IPS-NIHi7 (cell line): Measurements from ENCODE around the gene RXRB.

Experiments
- DNase-seq: peaks from one replicate; pipeline ENCODE4 v3.0.0; 2012; ENCODE audit warnings: mixed read lengths; ENCODE audit errors: extremely low spot score

The RXRB gene

DNA sequence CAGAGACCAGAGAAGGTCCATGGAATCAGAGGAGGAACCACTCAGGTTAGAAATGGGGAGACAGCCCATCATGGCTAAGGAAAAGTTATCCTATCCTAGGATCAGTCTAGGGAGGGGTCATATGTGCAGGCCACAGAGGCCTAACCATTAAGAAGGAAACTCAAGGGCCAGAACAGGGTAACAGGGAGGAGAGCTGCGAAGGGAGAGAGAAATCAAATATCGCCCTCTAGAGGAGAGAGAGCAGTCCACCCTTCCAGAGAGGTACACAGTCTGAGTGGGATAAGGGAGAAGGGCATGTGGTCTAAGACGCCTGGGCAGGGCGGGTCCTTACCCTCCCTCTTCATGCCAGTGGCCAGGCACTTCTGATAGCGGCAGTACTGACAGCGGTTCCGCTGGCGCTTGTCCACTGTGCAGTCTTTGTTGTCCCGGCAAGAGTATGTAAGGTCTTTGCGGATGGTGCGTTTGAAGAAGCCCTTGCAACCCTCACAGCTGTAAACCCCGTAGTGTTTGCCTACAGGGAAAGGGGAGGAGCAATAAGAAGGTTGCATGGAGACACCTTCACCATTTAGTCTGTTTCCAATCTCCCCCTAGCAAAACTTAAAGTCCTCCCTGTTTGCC, 2.9 kb downstream of the RXRB start:
- peak; percentile 81 for DNase-seq

- DNase-seq, result no peak
Observed at GRCh38 chr6:33195304-33196165, 4.9 kb downstream of the RXRB start.

GRCh38 chr6:33194431-33194979, 6.0 kb downstream of the RXRB start:
- DNase-seq, result no peak

DNA sequence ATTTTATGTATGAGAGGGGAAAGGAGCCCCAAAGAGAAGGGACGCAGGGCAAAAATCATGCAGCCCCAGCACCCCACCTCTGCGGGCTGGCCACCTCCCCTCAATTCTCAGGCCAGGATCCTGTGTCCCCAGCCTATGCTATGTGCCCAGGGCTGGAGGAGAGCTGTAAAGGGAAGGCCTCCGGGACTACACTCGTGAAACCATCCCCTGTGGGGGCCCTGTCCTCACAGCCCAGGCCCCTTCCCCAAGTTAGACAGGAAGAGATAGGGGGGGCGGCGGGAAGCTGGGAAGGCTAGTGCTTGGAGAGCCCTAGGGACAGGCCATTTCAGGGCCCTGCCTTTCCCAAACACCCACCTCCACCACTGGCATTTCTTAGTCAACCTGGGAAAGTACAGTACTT, 6.8 kb downstream of the RXRB start:
- DNase-seq, result no peak

GRCh38 chr6:33192671-33193602, 7.5 kb downstream of the RXRB start:
- DNase-seq, result peak; percentile 50

DNA sequence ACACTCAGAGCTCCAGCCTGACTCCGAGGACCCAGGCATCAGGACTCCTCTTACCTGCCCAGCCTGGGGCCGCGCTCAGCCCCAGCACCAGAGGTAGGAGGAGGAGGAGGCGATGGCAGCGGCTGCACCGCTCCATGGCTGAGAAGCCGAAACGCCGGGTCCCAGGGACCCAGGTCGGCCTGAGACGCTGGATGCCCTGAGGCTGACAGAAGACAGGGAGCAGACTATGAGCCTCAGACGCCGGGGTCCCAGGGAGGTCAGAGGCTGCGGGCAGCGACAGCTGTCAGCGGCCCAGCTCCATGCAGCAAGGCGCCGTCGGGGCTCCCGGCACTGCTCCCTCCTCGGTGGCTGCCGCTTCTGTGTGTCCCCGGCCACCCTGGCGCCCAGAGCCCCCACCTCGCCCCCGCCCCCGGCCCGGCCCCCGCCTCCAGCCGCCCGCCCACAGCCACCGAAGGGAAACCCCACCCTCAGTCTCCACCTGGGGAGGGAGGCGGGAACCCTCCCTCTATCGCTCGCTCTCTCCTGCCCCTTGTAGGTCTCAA, 8.3 kb downstream of the RXRB start, which contains the start of gene COL11A2:
TSS of gene COL11A2 (minus strand) at position 363 of the 542 bp plus-strand sequence. CDS start at position 136, 227 bp downstream.
- peak; percentile 49 for DNase-seq

GRCh38 chr6:33191383-33192104, 8.9 kb downstream of the RXRB start:
- DNase-seq, result no peak

DNA sequence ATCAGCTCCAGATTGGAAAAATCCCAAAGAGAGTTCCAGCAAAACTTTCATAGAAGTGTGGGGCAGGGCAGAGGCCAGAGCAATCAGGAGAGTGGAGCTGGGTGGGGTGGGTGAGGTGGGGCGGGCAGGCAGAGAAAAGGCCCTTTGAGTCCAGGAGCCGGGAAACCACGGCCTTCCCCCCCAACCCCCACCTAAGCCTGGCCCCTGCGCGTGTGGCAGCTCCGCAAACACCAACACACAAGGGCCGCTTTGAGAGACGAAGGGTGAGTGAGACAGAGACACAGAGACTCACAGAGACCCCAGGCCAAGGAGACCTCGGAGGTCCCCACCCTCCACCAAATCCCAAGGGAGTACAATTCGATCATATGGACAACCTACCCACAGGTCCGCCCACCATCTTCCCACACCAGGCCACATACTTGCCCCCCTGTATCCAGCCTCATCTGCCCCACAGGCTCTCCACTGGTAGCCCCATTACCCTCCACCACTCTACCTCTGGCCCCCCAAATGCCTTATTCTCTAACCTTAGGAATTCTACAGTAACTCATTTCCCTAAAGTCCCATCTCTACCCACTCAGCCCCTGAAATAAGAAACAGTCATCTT, 9.9 kb downstream of the RXRB start:
- no peak for DNase-seq

- DNase-seq, result no peak
Observed at GRCh38 chr6:33189625-33190448, 10.6 kb downstream of the RXRB start.

DNA sequence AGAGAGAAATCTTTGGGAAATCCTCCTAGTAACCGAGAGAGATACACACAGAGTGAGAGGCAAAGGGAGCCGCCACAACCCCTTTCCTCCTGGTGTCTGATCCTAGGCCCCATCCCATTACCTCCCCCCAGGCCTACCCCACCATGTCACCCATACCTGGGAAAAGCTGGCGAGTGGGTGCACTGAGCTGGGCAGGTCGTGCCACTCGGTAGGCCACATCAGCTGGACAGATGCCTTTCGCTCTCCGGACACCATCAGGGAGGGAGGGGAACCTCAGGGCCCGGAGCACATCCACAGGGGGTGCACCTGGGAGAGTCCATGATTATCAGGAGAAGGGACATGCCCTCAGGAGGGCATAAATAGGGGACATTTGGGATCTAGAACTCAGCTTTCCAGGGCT, 11.3 kb downstream of the RXRB start:
- no peak for DNase-seq

DNA sequence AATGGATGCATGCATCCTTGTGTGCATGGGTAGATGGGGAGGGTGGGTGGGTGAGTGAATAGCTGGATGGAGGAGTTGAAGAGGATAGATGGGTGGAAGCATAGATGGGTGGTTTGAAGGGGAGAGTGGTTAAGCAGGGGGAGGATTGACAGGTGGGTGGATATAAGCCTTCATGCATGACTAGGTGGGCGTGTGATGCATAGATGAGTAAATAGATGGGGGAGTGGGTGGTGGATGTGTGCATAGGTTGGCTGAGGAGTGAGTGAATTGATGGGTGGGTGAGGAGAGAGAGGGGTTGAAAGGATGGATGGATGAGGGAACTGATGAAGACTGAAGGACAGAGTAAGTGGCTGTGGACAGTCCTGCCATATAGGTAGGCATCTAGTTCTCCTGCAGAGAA, 12.7 kb downstream of the RXRB start:
- DNase-seq, result no peak

- DNase-seq, result no peak
Observed at GRCh38 chr6:33185654-33186187, 14.7 kb downstream of the RXRB start.

DNA sequence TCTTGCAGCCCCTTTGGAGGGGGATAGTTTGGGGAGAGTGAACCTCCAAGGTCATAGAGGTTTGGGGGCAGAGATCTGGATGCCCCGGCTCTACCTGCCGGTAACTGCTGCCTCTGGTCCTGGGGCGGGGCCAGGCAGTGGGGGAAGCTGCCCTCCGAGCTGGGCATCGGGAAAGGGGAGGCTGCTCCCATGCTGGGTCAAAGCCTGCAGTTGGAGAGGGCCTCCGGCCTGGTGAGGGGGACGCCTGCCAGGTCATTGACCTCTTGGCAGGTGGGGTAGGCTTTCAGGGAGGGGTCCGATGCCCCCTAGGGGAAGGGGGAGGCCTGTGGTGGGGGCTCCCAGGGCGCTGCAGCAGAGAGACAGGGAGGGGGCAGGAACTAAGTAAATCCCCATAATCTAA, 15.3 kb downstream of the RXRB start:
- no peak for DNase-seq

DNA sequence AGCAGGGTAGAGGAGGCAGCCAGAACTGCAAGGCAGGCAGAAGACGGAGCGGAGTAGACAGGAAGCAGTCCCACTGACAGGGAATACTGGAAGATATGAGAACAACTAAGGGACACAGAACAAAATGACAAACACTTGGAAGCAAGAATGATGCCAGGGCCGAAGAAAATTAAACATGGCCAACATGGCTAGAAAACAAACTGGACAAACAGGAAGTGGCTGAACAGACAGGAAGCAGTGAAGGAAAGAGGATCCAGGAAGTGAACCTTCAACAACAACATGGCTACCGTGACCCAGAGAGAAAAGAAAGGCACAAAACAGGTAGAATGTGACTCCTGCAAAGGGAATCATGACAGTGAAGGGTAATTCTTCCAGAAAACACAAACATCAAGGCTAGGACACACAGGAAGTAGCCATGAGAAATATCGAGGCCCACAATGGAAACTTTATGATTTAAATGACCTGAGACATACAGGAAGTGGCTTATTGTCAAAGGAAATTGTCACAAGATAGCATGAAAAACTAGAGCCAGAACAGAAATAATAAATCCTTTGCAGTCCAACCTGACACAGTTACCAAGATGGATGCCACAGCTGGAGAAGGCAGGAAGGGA, 17.3 kb downstream of the RXRB start:
- no peak for DNase-seq

DNA sequence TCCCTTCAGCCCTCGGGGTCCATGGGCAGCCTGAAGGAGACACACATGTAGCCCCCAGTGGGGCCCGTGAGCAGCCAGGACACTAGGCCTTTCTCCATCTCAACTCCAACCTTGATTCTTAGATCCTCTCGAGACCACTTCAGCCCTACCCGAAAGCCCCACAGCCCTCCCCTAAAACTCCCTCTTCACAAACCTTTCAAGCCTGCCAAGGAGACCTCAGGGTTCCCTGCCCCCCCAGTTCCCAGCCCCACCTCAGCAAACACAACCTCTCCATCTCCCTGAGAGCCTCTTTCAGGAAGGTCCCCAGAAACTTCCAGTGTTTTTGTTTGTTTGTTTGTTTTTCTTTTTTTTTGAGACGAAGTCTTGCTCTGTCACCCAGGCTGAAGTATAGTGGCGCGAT, 19.3 kb downstream of the RXRB start:
- no peak for DNase-seq

- DNase-seq, result no peak
Observed at GRCh38 chr6:33178755-33179475, 21.6 kb downstream of the RXRB start.

DNA sequence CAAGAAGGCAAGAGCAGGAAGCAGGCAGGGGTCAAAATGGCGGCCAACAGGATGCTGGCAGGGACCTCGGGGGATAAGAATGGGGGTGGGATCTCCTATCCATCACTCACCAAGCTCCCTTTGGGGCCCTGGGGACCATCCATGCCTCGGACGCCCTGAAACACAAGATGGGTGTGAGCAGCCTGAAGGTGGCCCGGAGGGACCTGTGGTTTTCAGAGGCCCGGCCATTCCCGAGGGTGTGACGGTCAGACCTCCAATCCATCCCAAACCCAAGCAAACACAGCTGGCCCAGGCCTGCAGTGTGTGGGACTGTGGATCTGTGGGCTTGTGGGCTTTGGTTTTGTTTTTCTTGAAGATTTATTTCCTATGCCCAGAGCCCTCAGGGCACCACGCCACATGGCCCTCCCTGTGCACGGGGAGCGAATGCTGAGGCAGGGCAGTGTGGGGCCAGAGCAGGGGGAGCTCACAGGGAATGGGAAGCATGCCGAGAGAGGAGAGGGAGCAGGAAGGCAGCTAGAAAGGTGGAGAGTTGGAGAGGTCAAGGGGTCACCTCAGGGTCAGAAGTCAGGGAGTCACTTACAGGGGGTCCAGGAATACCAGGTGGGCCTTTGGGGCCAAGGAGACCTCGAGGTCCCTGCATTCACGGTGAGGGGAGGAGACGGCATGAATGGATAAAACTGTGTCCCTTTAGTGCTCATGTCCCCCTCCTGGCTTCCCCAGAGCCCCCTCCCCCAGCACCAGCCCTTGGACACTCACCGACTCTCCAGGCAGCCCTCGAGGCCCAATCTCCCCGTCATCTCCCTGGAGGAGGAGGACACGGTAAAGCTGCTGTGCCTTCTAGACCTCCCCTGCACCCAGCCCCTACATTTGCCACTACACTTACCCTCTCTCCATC, 22.7 kb downstream of the RXRB start:
- no peak for DNase-seq
